Stimulated activated naive B cell treated with anti-CD40 and anti-IgM and Interleukin-4, amounts not matched to agents 10 μg/mL and 1 μg/mL and 100 μg/mL, for 72 hours (primary cell): ENCODE data around the gene CTNNA1.
"Not testable (repeated sequence)": the region's sequence is repeated elsewhere in the genome, so short reads cannot be mapped to it uniquely, and the experiment has no call there.

Source experiments
- ATAC-seq, 2 donors: fragments of 150-1000 bp; cut with Tn5 transposase; replicated peaks; 2 replicates each; pipeline ENCODE4 v1.10.0; 2021; ENCODE audit warnings: moderate library complexity in 1 of 2
- DNase-seq: peaks from one replicate; pipeline ENCODE4 v3.0.0; 2021
- H3K27ac Mint-ChIP-seq: one replicate; pipeline ENCODE4 v1.8.0; 2022; ENCODE audit warnings: mild to moderate bottlenecking, mixed read lengths
- H3K27me3 Mint-ChIP-seq, 2 donors: one replicate each; pipeline ENCODE4 v1.8.0; 2022; ENCODE audit warnings: mixed read lengths in 2 of 2
- H3K36me3 Mint-ChIP-seq, 2 donors: one replicate each; pipeline ENCODE4 v1.8.0; 2022; ENCODE audit warnings: mixed read lengths in 2 of 2, mild to moderate bottlenecking in 1 of 2
- H3K4me1 Mint-ChIP-seq, 2 donors: one replicate each; pipeline ENCODE4 v1.8.0; 2022; ENCODE audit warnings: mixed read lengths in 2 of 2, mild to moderate bottlenecking in 1 of 2
- H3K4me3 Mint-ChIP-seq, 2 donors: one replicate each; pipeline ENCODE4 v1.8.0; 2022; ENCODE audit warnings: mild to moderate bottlenecking in 2 of 2, mixed read lengths in 2 of 2, moderate library complexity in 1 of 2
- H3K9me3 Mint-ChIP-seq, 2 donors: one replicate each; pipeline ENCODE4 v1.8.0; 2022; ENCODE audit warnings: mixed read lengths in 2 of 2, mild to moderate bottlenecking in 1 of 2

CTNNA1 gene

DNA sequence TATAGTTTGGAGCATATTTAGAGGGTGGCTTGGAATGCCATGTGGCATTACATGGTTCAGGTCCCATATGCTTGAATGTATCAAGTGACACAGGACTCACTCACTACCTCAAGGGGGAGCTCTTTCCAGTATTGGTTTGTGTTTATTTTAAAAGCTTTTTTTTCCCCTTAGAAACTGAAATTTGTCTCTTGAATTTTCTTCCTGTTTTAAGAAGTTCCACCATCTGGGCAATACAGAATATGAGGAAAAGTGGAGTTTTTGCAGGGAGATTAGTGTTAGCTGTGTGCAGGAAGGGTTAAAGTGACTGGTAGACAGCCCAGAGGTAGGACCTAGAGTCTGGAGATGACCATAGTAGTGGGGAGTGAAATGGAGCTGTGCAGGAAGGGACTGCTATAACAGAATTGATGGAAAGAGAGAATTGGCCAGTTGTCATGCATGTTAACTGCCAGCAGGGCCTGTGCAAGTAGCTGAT, 36.6 kb downstream of the CTNNA1 start:
- H3K4me3 Mint-ChIP-seq: no peak overlapping the region
- H3K4me1 Mint-ChIP-seq: peaks cover 12 to 20% of the 10 kb centered on the region in 2 donors
- H3K9me3 Mint-ChIP-seq: no peaks in the 10 kb centered on the region
- H3K36me3 Mint-ChIP-seq: peaks cover 19 to 26% of the 10 kb centered on the region in 2 donors
- DNase-seq: no peak
- ATAC-seq: peak; percentile 52 to 73
- H3K27ac Mint-ChIP-seq: no peak overlapping the region
- H3K27me3 Mint-ChIP-seq: no peaks in the 10 kb centered on the region

DNA sequence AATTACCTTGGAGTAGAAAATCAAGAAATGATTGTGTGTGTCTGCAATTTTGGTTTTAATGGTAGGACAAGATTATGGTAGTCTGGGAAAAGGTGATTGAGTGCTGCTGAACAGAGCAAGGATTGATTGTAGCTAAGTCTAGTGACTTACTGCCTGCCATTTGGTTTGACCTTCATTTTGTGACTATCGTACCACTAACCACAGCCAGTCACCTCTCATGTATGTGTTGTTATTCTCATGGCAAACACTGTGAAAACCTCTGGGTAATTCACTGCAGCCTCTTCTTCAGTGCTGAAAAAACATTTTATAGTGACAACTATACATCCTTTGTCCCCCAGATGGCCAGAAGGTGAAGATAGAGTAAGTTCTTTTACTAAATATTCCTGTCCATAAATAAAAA, 37.5 kb downstream of the CTNNA1 start:
- Mint-ChIP-seq H3K4me1 (peaks cover 12 to 20% of the 10 kb centered on the region in 2 donors), H3K27ac (no peak overlapping the region), H3K9me3 (no peaks in the 10 kb centered on the region), H3K4me3 (no peak overlapping the region), H3K27me3 (no peaks in the 10 kb centered on the region), H3K36me3 (peaks cover 16 to 25% of the 10 kb centered on the region in 2 donors)
- DNase-seq (no peak), ATAC-seq (no peak)

DNA sequence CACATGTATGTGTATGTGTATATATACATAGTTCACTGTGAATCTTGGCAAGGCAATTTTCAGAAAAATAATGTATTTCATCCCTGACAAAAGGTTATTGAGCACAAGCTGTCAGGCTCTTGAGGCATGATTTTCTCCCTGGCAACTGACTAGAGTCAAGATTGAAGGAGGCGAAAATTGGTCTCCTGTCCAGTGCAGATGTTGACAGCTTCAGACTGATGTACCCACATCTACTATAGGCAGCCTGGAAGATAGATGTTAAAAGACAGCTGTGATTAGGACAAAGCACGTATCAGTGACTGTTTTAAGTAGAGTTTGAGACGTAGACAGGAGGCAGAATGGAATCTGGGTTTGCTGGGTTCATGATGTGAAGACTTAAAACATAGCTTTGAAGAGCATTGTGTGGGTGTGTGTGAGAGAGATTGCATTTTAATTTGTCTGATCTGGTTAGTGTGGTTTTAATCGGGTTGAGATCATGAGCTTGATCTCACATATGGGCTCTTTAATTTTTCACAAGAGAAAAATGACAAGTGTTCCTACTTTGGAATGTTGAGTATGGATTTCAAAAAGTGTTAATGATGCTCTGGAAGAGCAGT, 39.1 kb downstream of the CTNNA1 start:
- Mint-ChIP-seq H3K27me3 (no peaks in the 10 kb centered on the region), H3K36me3 (peaks cover 12 to 18% of the 10 kb centered on the region in 2 donors), H3K9me3 (no peaks in the 10 kb centered on the region), H3K4me3 (no peak overlapping the region), H3K27ac (no peak overlapping the region), H3K4me1 (peaks cover 12 to 21% of the 10 kb centered on the region in 2 donors)
- no peak for ATAC-seq
- no peak for DNase-seq

DNA sequence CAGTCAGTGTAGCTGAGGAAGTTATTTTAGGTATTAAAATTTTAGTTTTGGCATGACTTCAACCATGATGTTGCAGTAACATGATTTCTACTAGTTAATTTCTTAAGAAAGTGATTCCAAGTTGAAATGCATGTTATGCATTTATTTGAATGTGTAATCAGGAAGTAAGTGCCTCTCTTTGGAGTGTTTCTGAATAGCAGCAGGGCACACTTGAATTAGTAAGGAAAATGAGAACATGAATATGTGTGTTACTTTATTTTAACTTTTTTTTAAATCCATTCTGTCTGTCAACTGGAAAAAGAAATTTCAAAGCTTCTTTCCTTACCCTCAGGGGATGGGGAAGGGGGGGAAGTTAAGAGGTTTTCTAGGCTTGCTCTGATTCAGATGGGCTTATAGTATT, 40.4 kb downstream of the CTNNA1 start:
- H3K27ac Mint-ChIP-seq: no peak overlapping the region

DNA sequence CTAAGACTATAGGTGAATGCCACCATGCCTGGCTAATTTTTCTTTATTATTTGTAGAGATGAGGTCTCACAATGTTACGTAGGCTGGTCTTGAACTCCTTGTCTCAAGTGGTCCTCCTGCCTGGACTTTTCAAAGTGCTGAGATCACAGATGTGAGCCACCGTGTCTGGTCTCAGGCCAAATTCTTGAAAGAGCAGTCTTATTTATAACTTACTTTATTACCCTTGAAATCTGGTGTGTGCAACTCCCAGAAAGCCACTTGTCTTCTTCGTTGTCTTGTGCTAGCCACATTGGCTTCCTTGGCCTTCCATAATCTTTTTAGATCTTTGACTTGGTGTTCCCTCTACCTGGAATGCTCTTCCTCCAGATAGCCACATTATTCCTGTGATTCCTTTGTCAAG, 50.1 kb downstream of the CTNNA1 start:
- no peaks in the 10 kb centered on the region for H3K27me3 Mint-ChIP-seq
- no peak for DNase-seq
- H3K9me3 Mint-ChIP-seq: peaks cover 0 to 3% of the 10 kb centered on the region in 2 donors
- H3K4me1 Mint-ChIP-seq: peaks cover 8% of the 10 kb centered on the region in 2 donors
- H3K36me3 Mint-ChIP-seq: peaks cover 38 to 59% of the 10 kb centered on the region in 2 donors
- ATAC-seq: no peak
- H3K4me3 Mint-ChIP-seq: no peak overlapping the region
- H3K27ac Mint-ChIP-seq: no peak overlapping the region

More for the DNA sequence above, 40.4 kb downstream of the CTNNA1 start:
- Mint-ChIP-seq H3K4me1 (peaks cover 12 to 24% of the 10 kb centered on the region in 2 donors), H3K9me3 (no peaks in the 10 kb centered on the region), H3K27me3 (no peaks in the 10 kb centered on the region), H3K36me3 (peaks cover 16 to 17% of the 10 kb centered on the region in 2 donors), H3K4me3 (no peak overlapping the region)
- ATAC-seq (no peak), DNase-seq (no peak)

DNA sequence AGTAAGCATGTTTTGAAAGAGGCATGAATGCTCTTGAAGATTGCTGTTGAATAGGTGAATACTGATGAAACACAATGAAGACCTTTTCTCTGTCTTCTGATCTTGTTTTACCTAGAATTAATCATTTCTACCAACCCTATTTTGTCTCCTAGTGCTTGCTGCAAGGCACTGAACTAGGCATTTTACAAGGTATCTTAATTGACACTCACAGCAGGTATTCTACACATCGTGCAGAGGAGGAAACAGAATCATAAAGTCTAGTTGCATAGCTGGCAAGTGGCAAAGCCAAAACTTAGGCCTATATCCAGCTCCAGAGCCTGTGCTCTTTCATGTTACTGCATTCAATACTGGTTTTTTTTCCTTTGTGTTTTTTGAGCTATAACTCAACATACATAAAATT, 50.7 kb downstream of the CTNNA1 start:
- no peak overlapping the region for H3K4me3 Mint-ChIP-seq
- ATAC-seq (no peak), DNase-seq (no peak)
- H3K4me1 Mint-ChIP-seq: peaks cover 8% of the 10 kb centered on the region in 2 donors
- peaks cover 0 to 3% of the 10 kb centered on the region in 2 donors for H3K9me3 Mint-ChIP-seq
- peaks cover 38 to 58% of the 10 kb centered on the region in 2 donors for H3K36me3 Mint-ChIP-seq
- no peak overlapping the region for H3K27ac Mint-ChIP-seq
- H3K27me3 Mint-ChIP-seq: no peaks in the 10 kb centered on the region

DNA sequence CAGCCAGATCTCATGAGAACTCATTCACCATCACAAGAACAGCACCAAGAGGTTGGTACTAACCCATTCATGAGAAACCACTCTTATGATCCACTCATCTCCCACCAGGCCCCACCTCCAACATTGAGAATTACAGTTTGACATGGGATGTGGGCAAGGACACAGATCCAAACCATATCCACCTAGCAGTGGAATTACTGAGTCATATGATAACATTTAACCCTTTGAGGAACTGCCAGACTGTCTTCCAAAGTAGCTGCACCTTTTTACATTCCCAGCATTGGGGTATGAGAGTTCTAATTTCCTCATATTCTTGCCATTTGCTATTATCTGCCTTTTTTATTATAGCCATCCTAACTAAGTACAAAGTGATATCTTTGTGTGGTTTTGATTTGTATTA, 51.9 kb downstream of the CTNNA1 start:
- Mint-ChIP-seq H3K4me3 (no peak overlapping the region), H3K36me3 (peaks cover 32 to 52% of the 10 kb centered on the region in 2 donors)
- ATAC-seq: no peak

DNA sequence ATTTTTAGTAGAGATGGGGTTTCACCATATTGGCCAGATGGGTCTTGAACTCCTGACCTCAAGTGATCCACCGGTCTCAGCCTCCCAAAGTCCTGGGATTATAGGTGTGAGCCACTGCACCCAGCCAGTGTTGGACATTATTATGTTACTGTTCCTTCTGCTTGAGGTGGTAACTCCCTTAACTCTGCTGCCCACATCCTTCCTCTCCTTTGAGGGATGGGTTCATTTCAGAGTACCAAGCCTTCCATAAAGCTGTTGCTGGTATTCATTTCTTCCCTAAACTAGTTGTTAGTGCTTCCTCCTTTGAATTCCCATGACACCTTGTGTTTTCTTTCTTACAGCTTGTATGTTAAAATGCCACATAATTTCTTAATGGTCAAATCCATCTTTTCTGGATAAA, 54.0 kb downstream of the CTNNA1 start:
- H3K9me3 Mint-ChIP-seq: peaks cover 0 to 3% of the 10 kb centered on the region in 2 donors
- DNase-seq (no peak), ATAC-seq (no peak)
- no peaks in the 10 kb centered on the region for H3K27me3 Mint-ChIP-seq
- peaks cover 35 to 46% of the 10 kb centered on the region in 2 donors for H3K36me3 Mint-ChIP-seq
- H3K4me3 Mint-ChIP-seq: no peak overlapping the region
- H3K27ac Mint-ChIP-seq: no peak overlapping the region
- peaks cover 7 to 8% of the 10 kb centered on the region in 2 donors for H3K4me1 Mint-ChIP-seq

More for the DNA sequence above, 51.9 kb downstream of the CTNNA1 start:
- peaks cover 8% of the 10 kb centered on the region in 2 donors for H3K4me1 Mint-ChIP-seq
- H3K27ac Mint-ChIP-seq: no peak overlapping the region
- H3K27me3 Mint-ChIP-seq: no peaks in the 10 kb centered on the region
- peaks cover 0 to 3% of the 10 kb centered on the region in 2 donors for H3K9me3 Mint-ChIP-seq
- DNase-seq: no peak

DNA sequence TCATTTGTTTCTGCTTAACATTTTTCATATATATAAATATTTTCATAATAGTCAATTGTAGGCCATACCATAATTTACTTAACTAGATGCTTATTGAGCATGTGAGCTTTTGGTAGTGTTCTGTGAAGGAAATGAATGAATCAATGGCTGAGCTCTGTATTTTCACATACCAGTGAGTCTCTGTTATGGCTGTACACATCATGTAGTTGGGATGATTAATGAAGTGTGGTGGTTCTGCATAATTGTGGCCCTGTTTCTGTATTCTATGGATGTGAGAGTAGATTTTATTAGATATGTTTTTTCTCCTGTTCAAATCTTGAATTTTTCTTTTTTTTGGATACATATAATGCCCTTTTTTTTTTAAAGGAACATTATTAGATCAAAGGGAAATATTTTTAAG, 56.2 kb downstream of the CTNNA1 start:
- ATAC-seq (no peak), DNase-seq (no peak)
- Mint-ChIP-seq H3K9me3 (peaks cover 0 to 3% of the 10 kb centered on the region in 2 donors), H3K36me3 (peaks cover 41 to 55% of the 10 kb centered on the region in 2 donors), H3K27me3 (no peaks in the 10 kb centered on the region), H3K4me1 (peaks cover 7 to 8% of the 10 kb centered on the region in 2 donors), H3K27ac (no peak overlapping the region), H3K4me3 (no peak overlapping the region)

DNA sequence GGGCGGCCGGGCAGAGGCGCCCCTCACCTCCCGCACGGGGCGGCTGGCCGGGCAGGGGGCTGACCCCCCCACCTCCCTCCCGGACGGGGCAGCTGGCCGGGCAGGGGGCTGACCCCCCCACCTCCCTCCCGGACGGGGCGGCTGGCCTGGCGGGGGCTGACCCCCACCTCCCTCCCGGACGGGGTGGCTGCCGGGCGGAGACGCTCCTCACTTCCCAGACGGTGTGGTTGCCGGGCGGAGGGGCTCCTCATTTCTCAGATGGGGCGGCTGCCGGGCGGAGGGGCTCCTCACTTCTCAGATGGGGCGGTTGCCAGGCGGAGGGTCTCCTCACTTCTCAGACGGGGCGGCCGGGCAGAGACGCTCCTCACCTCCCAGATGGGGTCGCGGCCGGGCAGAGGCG, 57.6 kb downstream of the CTNNA1 start:
- H3K4me1 Mint-ChIP-seq, DNase-seq, ATAC-seq, H3K27ac Mint-ChIP-seq, H3K27me3 Mint-ChIP-seq, H3K9me3 Mint-ChIP-seq, H3K4me3 Mint-ChIP-seq: not testable (repeated sequence)
- peaks cover 45 to 53% of the 10 kb centered on the region in 2 donors for H3K36me3 Mint-ChIP-seq

DNA sequence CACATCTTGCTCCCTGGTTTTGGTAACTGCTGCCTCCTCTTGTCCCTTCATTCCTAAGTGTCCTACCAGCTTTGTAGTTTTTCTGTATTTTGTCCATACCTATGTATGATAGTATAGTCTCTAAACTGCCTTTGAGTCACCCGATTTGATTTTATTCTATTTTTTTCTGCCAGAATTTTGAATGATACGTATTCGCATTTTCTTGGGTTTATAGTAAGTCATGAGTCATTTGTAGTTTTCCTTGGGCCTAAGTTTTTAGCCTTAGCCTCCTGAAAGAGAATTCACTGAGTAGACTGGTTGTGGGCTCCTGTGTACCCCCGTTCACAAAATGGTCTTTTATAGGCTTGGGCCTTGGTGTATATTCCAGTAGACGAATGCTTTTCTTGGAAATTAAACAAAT, 62.3 kb downstream of the CTNNA1 start:
- Mint-ChIP-seq H3K27ac (peak overlapping the region; percentile 25), H3K27me3 (no peaks in the 10 kb centered on the region), H3K36me3 (peaks cover 54 to 66% of the 10 kb centered on the region in 2 donors), H3K4me1 (peaks cover 0 to 3% of the 10 kb centered on the region in 2 donors), H3K9me3 (no peaks in the 10 kb centered on the region), H3K4me3 (no peak overlapping the region)
- ATAC-seq (no peak), DNase-seq (no peak)

DNA sequence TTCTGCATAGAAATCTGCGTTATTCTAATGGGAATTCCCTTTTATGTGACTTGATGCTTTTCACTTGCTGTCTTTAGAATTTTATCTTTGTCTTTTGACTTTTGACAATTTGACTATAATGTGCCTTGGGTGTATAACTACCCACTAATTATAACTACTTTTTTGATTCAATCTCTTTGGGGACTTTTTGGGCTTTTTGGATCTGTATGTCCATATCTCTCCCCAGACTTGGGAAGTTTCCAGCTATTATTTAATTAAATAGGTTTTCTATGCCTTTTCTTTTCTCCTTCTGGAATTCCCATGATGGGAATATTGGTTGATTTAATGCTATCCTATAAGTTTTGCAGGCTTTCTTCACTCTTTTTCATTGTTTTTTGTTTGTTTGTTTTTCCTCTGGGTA, 64.0 kb downstream of the CTNNA1 start:
- DNase-seq: no peak
- Mint-ChIP-seq H3K27me3 (no peaks in the 10 kb centered on the region), H3K4me3 (peak overlapping the region in 1 of 2 donors; percentile 14), H3K27ac (no peak overlapping the region), H3K36me3 (peaks cover 47 to 61% of the 10 kb centered on the region in 2 donors), H3K4me1 (peaks cover 0 to 3% of the 10 kb centered on the region in 2 donors), H3K9me3 (no peaks in the 10 kb centered on the region)
- ATAC-seq: no peak

DNA sequence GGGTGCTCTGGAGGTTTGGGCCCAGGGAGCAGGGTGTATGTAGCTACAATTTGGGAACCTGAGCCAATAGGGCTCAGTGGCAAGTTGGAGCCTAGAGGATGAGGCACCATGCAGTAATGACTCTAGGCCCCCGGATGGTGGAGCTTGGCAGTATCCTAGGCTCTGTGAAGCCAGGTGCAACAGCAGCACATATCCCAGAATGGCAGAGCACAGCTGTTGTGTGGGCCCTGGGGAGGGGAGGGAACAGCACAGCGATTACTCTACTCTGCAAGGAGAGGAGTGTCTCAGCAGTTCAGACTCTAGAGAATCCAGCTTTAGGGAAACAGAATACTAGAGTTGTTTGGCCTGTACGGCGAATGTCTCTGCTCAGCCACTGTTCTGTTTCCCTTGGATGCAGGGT, 65.9 kb downstream of the CTNNA1 start:
- peaks cover 37 to 54% of the 10 kb centered on the region in 2 donors for H3K36me3 Mint-ChIP-seq
- DNase-seq: no peak
- no peak overlapping the region for H3K4me3 Mint-ChIP-seq
- no peak for ATAC-seq
- H3K4me1 Mint-ChIP-seq: peaks cover 0 to 5% of the 10 kb centered on the region in 2 donors
- no peaks in the 10 kb centered on the region for H3K9me3 Mint-ChIP-seq
- no peak overlapping the region for H3K27ac Mint-ChIP-seq
- no peaks in the 10 kb centered on the region for H3K27me3 Mint-ChIP-seq

DNA sequence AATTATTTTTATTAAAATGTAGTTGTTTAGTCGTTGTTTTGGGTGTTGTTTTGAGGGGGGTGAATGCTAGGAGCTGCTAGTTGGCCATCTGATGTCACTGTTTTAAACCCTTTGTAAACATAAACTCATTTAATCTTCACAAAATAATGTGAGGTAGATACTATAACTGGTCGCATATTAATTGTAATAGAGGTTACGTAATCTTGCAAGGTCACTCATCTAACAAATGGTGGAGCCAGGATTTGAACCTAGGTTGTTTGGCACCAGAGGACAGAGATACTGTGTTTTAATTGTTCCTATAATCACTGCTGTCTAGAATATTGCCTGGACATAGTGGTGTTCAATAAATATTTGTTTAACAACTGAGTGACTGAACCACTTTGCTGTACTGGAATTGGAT, 67.5 kb downstream of the CTNNA1 start:
- H3K27ac Mint-ChIP-seq: no peak overlapping the region
- DNase-seq: no peak
- no peak overlapping the region for H3K4me3 Mint-ChIP-seq
- no peaks in the 10 kb centered on the region for H3K27me3 Mint-ChIP-seq
- ATAC-seq: no peak
- no peaks in the 10 kb centered on the region for H3K9me3 Mint-ChIP-seq
- H3K36me3 Mint-ChIP-seq: peaks cover 26 to 50% of the 10 kb centered on the region in 2 donors
- peaks cover 6 to 8% of the 10 kb centered on the region in 2 donors for H3K4me1 Mint-ChIP-seq

DNA sequence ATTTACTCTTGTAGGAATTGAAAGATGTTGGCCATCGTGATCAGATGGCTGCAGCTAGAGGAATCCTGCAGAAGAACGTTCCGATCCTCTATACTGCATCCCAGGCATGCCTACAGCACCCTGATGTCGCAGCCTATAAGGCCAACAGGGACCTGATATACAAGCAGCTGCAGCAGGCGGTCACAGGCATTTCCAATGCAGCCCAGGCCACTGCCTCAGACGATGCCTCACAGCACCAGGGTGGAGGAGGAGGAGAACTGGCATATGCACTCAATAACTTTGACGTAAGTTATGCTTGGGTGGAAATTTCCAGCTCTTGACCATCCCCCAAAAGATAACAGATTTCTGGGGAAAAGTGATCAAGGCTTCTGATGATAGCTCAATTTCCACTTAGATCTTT, 71.3 kb downstream of the CTNNA1 start:
- ATAC-seq: peak; percentile 33 to 45
- Mint-ChIP-seq H3K36me3 (peaks cover 25 to 43% of the 10 kb centered on the region in 2 donors), H3K9me3 (no peaks in the 10 kb centered on the region), H3K4me1 (peaks cover 6 to 8% of the 10 kb centered on the region in 2 donors), H3K27ac (no peak overlapping the region), H3K4me3 (no peak overlapping the region), H3K27me3 (no peaks in the 10 kb centered on the region)
- DNase-seq: no peak
